Measurements from ENCODE around the gene SAMD8.
A peak's percentile ranks its signal among the peaks of the same experiment; 100 is the strongest.

SAMD8 gene

DNA sequence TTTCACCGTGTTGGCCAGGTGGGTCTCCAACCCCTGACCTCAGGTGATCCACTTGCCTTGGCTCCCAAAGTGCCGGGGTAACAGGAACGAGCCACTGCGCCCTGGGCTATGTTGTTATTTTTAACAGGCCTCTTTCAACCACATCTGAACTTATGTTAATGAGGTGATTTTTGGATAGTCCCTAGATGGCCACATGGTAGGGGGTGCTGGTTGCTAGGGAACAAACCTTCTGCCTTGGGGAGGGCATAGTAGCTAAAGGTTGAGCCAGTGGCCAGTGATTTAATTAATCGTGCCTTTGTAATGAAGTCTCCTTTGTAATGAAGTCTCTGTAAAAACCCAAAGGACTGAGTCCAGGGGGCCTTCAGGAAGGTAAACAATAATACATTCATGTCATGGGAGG is 115.2 kb downstream of the SAMD8 start:
- Mint-ChIP-seq H3K4me3 (no peak overlapping the region), H3K27me3 (no peaks in the 10 kb centered on the region), H3K4me1 (peaks cover 84% of the 10 kb centered on the region), H3K27ac (peak overlapping the region; percentile 8 to 54), H3K9me3 (no peaks in the 10 kb centered on the region)
- no peak for DNase-seq
- no peak for ATAC-seq

DNA sequence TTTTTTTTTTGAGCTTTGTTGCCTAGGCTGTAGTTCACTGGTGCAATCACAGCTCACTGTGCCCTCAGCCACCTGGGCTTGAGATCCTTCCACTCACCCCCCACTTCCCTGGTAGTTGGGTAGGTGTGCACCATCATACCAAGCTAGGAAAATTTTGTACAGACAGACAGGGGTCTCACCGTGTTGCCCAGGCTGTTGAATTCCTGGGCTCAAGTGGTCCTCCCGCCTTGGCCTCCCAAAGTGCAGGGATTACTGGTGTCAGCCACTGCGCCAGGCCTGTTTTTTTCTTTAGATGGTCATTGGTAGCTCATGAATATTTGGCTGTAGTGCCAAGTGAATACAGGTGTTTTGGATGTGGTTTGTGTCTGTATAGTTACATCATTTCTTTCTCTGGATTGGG is 116.8 kb downstream of the SAMD8 start:
- no peaks in the 10 kb centered on the region for H3K9me3 Mint-ChIP-seq
- peak overlapping the region in 1 of 2 donors; percentile 5 for H3K4me3 Mint-ChIP-seq
- H3K4me1 Mint-ChIP-seq, result peaks cover 80% of the 10 kb centered on the region
- no peaks in the 10 kb centered on the region for H3K27me3 Mint-ChIP-seq
- H3K27ac Mint-ChIP-seq, result peak overlapping the region; percentile 84 to 94
- DNase-seq (no peak), ATAC-seq (no peak)

DNA sequence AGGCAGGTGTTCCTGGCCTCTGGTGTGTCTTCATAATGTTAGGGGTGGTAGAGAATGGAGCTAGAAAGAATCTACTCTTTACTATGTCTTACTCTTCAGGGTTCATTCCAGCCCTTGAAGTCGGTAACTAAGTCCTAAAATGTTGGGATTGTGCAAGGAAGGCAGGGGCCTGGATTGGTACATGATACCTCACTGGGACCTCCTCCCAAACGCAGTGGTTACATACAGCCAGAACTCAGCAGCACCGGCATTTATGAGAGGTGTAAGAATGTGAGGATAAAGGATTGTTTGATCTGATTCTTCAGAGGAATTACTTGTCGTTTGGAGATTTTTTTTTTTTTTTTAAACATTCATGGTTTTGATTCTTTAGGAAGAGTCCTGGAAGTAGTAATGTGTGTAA is 117.4 kb downstream of the SAMD8 start:
- no peaks in the 10 kb centered on the region for H3K27me3 Mint-ChIP-seq
- H3K4me3 Mint-ChIP-seq, result no peak overlapping the region
- DNase-seq (no peak), ATAC-seq (no peak)
- H3K9me3 Mint-ChIP-seq, result no peaks in the 10 kb centered on the region
- H3K27ac Mint-ChIP-seq, result peak overlapping the region; percentile 84 to 94
- H3K4me1 Mint-ChIP-seq, result peaks cover 80% of the 10 kb centered on the region

DNA sequence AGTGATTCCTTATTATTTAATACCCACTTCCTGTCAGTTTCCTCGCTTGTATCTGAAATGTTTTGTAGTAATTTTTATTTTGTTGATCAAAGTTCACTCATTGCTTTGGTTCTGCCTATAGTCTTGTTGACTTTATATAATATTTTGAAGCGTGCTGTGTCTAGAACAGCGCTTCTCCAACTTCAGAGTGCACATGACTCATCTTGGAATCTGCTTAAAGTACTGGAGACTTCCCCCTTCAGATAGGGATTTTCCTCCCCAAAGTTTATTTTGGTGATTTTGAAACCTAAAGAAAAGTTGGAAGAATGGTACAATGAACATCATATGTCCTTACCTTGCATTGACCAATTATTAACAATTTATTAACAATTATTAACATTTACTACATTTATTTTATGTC is 118.5 kb downstream of the SAMD8 start:
- no peak overlapping the region for H3K4me3 Mint-ChIP-seq
- no peaks in the 10 kb centered on the region for H3K27me3 Mint-ChIP-seq
- peak overlapping the region in 1 of 2 donors; percentile 60 for H3K27ac Mint-ChIP-seq
- H3K4me1 Mint-ChIP-seq, result peaks cover 71% of the 10 kb centered on the region
- ATAC-seq, result no peak
- H3K9me3 Mint-ChIP-seq, result no peaks in the 10 kb centered on the region
- no peak for DNase-seq

DNA sequence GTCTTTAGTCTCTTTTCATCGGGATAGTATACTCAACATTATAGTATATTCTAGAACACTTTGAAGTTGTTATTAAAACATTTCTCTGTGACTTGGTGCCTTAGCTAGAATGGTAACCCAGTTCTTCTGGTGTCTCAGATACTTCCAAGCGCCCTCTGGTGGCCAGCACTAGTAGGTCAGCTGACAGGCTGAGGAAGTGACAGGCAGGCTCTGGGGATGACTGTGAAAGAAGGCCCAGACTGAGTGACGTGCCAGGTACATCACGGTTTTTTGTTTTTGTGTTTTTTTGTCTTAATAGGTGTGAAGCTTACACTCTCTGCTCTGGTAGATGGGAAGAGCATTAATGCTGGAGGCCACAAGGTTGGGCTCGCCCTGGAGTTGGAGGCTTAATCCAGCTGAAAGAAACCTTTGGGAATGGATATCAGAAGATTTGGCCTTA is 119.2 kb downstream of the SAMD8 start:
- peak; percentile 86 to 94 for DNase-seq
- H3K9me3 Mint-ChIP-seq, result no peaks in the 10 kb centered on the region
- peaks cover 64% of the 10 kb centered on the region for H3K4me1 Mint-ChIP-seq
- H3K27ac Mint-ChIP-seq, result peak overlapping the region; percentile 70 to 94
- H3K4me3 Mint-ChIP-seq, result no peak overlapping the region
- ATAC-seq, result peak; percentile 63
- no peaks in the 10 kb centered on the region for H3K27me3 Mint-ChIP-seq
